Coronary artery (tissue), 2 donors: Measurements from ENCODE around the gene SBF1.

Experiments
- DNase-seq: peaks from one replicate; pipeline ENCODE4 v3.0.0-alpha.2; 2017; ENCODE audit warnings: low spot score
- H3K27ac ChIP-seq, 2 donors: fragments of 200-600 bp; sonication (generic); one replicate each; pipeline ENCODE4 v1.5.1; 2016 to 2019
- H3K4me3 ChIP-seq: fragments of 200-600 bp; sonication (generic); 2 replicates; pipeline ENCODE4 v1.5.1; 2016; ENCODE audit warnings: mild to moderate bottlenecking, moderate library complexity
- CTCF ChIP-seq: fragments of 200-600 bp; sonication (generic); IDR thresholded peaks from one replicate; pipeline ENCODE4 v1.5.1; 2019; ENCODE audit warnings: antibody characterized with exemption

Gene SBF1

DNA sequence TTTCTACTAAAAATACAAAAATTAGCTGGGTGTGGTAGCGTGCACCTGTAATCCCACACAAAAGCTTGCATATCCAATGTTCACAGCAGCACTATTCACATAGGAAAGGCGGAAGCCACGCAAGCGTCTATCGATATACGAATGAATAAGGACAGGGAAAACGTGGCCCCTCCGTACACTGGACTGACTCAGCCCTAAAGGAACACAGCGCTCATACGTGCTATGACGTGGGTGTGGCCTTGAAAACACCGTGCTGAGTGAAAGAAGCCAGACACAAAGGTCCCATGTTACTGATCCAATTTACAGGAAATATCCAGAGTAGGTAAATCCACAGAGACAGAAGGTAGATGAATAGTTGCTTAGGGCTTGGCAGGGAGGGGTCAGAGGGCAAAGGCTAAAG is 25.6 kb upstream of the SBF1 start:
- Histone ChIP-seq H3K27ac (no peak overlapping the region), H3K4me3 (no peak overlapping the region)
- no peak for TF ChIP-seq CTCF
- no peak for DNase-seq

DNA sequence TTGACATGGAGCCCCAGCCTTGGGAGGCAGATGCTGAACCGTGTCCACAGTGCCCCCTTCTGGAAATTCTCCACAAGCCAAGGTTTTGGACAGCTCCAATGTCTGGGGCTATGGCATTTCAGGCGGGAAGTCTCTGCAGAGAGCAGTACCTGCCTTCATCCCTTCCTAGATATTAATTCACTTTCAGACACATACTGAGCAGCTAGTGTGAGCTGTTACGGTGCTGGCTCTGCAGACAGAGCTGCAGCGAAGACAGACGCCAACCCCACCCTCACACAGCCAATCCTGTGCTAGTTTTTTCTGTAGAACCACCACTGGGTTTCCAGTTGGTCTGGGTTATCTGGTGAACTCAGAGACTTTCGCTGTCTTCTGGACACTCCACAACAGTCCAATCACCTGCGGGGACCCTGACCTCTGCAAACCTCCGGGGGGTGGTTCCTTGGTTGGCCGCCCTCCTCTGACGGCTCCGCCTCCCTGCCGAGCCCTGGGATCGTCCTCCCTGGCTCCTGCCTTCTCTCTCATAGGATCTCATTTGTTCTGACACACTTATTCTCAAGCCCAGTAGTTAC is 23.6 kb upstream of the SBF1 start:
- TF ChIP-seq CTCF: peak; percentile 18
- Histone ChIP-seq H3K27ac (no peak overlapping the region), H3K4me3 (no peak overlapping the region)
- DNase-seq: no peak

GRCh38 chr22:50497093-50497492 is 22.3 kb upstream of the SBF1 start:
- TF ChIP-seq CTCF: no peak
- Histone ChIP-seq H3K27ac (no peak overlapping the region), H3K4me3 (no peak overlapping the region)
- DNase-seq: no peak

DNA sequence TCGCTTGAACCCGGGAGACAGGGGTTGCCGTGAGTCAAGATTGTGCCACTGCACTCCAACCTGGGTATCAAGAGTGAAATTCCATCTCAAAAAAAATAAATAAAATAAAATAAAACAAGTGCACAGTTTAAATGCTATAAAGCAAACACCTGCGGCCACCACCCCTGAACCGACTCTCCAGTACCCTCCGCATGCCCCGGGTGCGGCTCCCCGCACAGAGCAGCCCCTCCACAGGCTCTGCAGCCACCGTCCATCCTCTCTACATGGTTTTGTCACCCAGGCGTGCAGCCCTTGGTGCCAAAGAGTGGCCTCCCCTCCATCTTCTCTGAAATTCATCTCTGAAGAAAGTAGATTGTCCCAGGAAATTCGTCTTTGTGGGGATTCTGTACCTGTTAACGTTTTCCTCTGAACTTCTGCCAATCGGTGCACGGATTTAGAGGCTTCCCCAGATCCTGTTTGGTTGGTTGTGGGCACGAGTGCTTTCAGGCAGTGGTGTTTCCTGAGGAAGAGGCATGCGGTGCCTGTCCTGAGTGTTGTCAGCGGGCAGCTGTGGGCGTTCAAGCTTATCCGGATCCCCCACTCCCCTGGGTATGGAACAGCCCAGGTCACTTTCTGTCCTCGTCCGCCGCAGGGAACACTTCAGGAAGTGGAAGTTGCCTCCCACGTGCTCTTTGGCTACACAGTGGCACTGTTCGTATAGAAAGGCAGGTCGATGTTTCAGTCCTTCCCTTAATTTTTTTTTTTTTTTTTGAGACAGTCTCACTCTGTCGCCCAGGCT is 15.9 kb upstream of the SBF1 start:
- H3K27ac ChIP-seq: no peak overlapping the region
- no peak for DNase-seq
- no peak for TF ChIP-seq CTCF
- H3K4me3 ChIP-seq: no peak overlapping the region

DNA sequence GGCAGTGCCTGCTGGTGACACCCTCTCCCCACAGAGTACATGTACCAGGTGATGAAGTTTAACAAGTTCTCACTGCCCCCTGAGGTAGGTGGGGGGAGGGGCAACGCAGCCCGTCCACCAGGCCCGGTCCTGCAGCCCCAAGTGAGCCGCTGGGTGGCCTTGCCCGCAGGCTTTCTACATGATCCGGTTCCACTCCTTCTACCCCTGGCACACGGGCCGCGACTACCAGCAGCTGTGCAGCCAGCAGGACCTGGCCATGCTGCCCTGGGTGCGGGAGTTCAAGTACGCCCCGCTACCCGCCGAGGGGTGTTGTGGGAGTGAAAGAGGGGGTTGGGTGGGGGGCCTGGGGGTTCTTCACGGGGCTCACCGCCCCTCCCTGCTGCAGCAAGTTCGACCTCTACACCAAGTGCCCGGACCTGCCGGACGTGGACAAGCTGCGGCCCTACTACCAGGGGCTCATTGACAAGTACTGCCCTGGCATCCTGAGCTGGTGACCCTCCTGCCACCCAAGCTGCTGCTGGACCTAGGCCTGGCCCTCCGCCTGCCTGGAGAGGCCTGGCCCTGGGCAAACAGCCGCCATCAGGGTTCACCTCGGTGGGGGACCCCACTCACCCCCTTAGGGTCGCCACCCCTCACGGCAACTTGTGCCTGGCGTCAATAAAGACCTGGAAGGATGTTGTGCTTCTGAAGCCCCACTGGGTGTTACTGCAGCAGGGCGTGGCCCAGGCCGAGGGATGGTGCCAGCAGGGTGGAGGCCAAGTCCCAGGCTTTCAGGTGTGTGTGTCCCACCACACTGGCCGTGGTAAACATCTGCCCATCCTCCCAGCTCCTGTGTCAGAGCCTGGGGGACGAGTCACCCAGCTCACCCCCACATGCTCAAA is 14.8 kb upstream of the SBF1 start:
- TF ChIP-seq CTCF: no peak
- no peak overlapping the region for H3K4me3 ChIP-seq
- DNase-seq: no peak
- no peak overlapping the region for H3K27ac ChIP-seq

DNA sequence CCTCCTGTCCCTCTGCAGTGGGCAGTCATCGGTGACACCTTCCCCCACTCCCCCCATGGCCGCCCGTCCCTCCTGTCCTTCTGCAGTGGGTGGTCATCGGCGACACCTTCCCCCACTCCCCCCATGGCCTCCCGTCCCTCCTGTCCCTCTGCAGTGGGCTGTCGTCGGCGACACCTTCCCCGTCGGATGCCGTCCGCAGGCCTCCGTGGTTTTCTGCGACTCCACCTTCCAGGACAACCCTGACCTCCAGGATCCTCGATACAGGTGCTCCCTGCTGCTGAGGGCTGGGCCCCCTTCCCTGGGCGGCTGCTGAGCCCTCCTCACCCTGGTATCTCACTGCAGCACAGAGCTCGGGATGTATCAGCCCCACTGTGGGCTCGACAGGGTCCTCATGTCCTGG is 14.1 kb upstream of the SBF1 start:
- no peak for TF ChIP-seq CTCF
- Histone ChIP-seq H3K27ac (no peak overlapping the region), H3K4me3 (no peak overlapping the region)
- no peak for DNase-seq
